H9 (cell line): ENCODE data around the gene SLC37A2. TPM values are rescaled to one million over a fixed set of nuclear protein-coding genes. Genes with fewer than 3 reads are reported as not detected.

Experiments used
- DNase-seq: peaks from one replicate; pipeline ENCODE4 v3.0.0-alpha.2; 2017
- H2AFZ ChIP-seq: one replicate; pipeline ENCODE4 v1.6.1; 2013; ENCODE audit warnings: mild to moderate bottlenecking, low read length, control low read depth, moderate library complexity
- H2AK5ac ChIP-seq: 2 replicates; pipeline ENCODE4 v1.6.1; 2013; ENCODE audit warnings: low read length, control low read depth, mixed read lengths; ENCODE audit not compliant: insufficient read length
- H2BK120ac ChIP-seq: one replicate; pipeline ENCODE4 v1.6.1; 2013; ENCODE audit warnings: low read depth, mild to moderate bottlenecking, low read length, control low read depth, inconsistent platforms; ENCODE audit not compliant: poor library complexity, severe bottlenecking
- H2BK12ac ChIP-seq: 2 replicates; pipeline ENCODE4 v1.6.1; 2013; ENCODE audit warnings: low read length, control low read depth, mixed read lengths, low read depth; ENCODE audit not compliant: insufficient read length
- H2BK15ac ChIP-seq: 2 replicates; pipeline ENCODE4 v1.6.1; 2013; ENCODE audit warnings: low read depth, low read length, control low read depth
- H2BK20ac ChIP-seq: one replicate; pipeline ENCODE4 v1.6.1; 2013; ENCODE audit warnings: low read depth, mild to moderate bottlenecking, low read length, control low read depth, inconsistent platforms; ENCODE audit not compliant: poor library complexity, severe bottlenecking
- H2BK5ac ChIP-seq: 2 replicates; pipeline ENCODE4 v1.6.1; 2013; ENCODE audit warnings: low read length, control low read depth, mixed read lengths; ENCODE audit not compliant: insufficient read length
- H3K14ac ChIP-seq: 2 replicates; pipeline ENCODE4 v1.6.1; 2013; ENCODE audit warnings: low read length, control low read depth; ENCODE audit not compliant: insufficient read depth
- H3K18ac ChIP-seq: 2 replicates; pipeline ENCODE4 v1.6.1; 2013; ENCODE audit warnings: low read depth, mild to moderate bottlenecking, mixed read lengths, low read length, control low read depth; ENCODE audit not compliant: insufficient read length
- H3K23ac ChIP-seq: 2 replicates; pipeline ENCODE4 v1.6.1; 2013; ENCODE audit warnings: low read length, control low read depth, mixed read lengths, low read depth; ENCODE audit not compliant: insufficient read length
- H3K23me2 ChIP-seq: 2 replicates; pipeline ENCODE4 v1.6.1; 2013; ENCODE audit warnings: low read depth, mild to moderate bottlenecking, mixed read lengths, low read length, control low read depth; ENCODE audit not compliant: insufficient read length, poor library complexity, severe bottlenecking
- H3K27ac ChIP-seq: 2 replicates; pipeline ENCODE4 v1.5.1; 2013; ENCODE audit warnings: low read length, control low read depth, mixed read lengths, low read depth; ENCODE audit not compliant: insufficient read length
- H3K27me3 ChIP-seq: 2 replicates; pipeline ENCODE4 v1.6.1; 2013; ENCODE audit warnings: low read length, control low read depth, inconsistent platforms; ENCODE audit not compliant: insufficient read depth
- H3K4ac ChIP-seq: 2 replicates; pipeline ENCODE4 v1.6.1; 2013; ENCODE audit warnings: low read depth, mild to moderate bottlenecking, control low read depth, inconsistent platforms, low read length, moderate library complexity
- H3K4me1 ChIP-seq: 2 replicates; pipeline ENCODE4 v1.6.1; 2013; ENCODE audit warnings: low read length, control low read depth, inconsistent platforms; ENCODE audit not compliant: insufficient read depth
- H3K4me2 ChIP-seq: 2 replicates; pipeline ENCODE4 v1.6.1; 2013; ENCODE audit warnings: low read length, control low read depth, mixed read lengths; ENCODE audit not compliant: insufficient read length, insufficient read depth
- H3K56ac ChIP-seq: 2 replicates; pipeline ENCODE4 v1.6.1; 2013; ENCODE audit warnings: low read depth, mild to moderate bottlenecking, mixed read lengths, low read length, control low read depth; ENCODE audit not compliant: insufficient read length
- H3K79me1 ChIP-seq: 2 replicates; pipeline ENCODE4 v1.6.1; 2013; ENCODE audit warnings: low read depth, mild to moderate bottlenecking, moderate library complexity, low read length, control low read depth, inconsistent platforms; ENCODE audit not compliant: insufficient read depth, poor library complexity, severe bottlenecking
- H3K79me2 ChIP-seq: 2 replicates; pipeline ENCODE4 v1.6.1; 2013; ENCODE audit warnings: low read length, control low read depth, inconsistent platforms; ENCODE audit not compliant: insufficient read depth
- H3K9ac ChIP-seq: 2 replicates; pipeline ENCODE4 v1.6.1; 2013; ENCODE audit warnings: low read length, control low read depth, mixed read lengths; ENCODE audit not compliant: insufficient read length; ENCODE audit errors: extremely low read depth
- H3K9me3 ChIP-seq: one replicate; pipeline ENCODE4 v1.6.1; 2013; ENCODE audit warnings: low read depth, low read length, inconsistent platforms; ENCODE audit not compliant: control insufficient read depth
- H3T11ph ChIP-seq: one replicate; pipeline ENCODE4 v1.6.1; 2013; ENCODE audit warnings: mild to moderate bottlenecking, low read length, control low read depth, inconsistent platforms
- H4K20me1 ChIP-seq: one replicate; pipeline ENCODE4 v1.6.1; 2013; ENCODE audit not compliant: control insufficient read depth, insufficient read length, insufficient read depth
- H4K5ac ChIP-seq: 2 replicates; pipeline ENCODE4 v1.6.1; 2013; ENCODE audit warnings: low read depth, mild to moderate bottlenecking, mixed read lengths, low read length, control low read depth; ENCODE audit not compliant: insufficient read length
- H4K8ac ChIP-seq: replicated peaks from 2 replicates; pipeline ENCODE4 v1.6.1; 2013; ENCODE audit warnings: low read length, control low read depth, mixed read lengths, low read depth; ENCODE audit not compliant: insufficient read length
- H4K91ac ChIP-seq: 2 replicates; pipeline ENCODE4 v1.6.1; 2013; ENCODE audit warnings: low read depth, mild to moderate bottlenecking, moderate library complexity, mixed read lengths, low read length, control low read depth; ENCODE audit not compliant: insufficient read length
- H3K27ac Mint-ChIP-seq, 3 experiments: 2 replicates in 2 of 3; 3 replicates in 1 of 3; pipeline ENCODE4 v1.8.0; 2020 to 2021; ENCODE audit warnings: mixed read lengths in 3 of 3, mild to moderate bottlenecking in 1 of 3, moderate library complexity in 1 of 3
- H3K27me3 Mint-ChIP-seq: 2 replicates; pipeline ENCODE4 v1.8.0; 2021; ENCODE audit warnings: low read depth, mild to moderate bottlenecking, moderate library complexity, mixed read lengths
- H3K36me3 Mint-ChIP-seq, 3 experiments: 2 replicates in 2 of 3; 3 replicates in 1 of 3; pipeline ENCODE4 v1.8.0; 2020 to 2021; ENCODE audit warnings: low read depth in 3 of 3, mixed read lengths in 3 of 3; ENCODE audit not compliant: insufficient read depth in 1 of 3
- H3K4me1 Mint-ChIP-seq, 2 experiments: 2 replicates each; pipeline ENCODE4 v1.8.0; 2020; ENCODE audit warnings: mixed read lengths in 2 of 2
- H3K4me3 Mint-ChIP-seq, 2 experiments: 2 replicates in 1 of 2; 3 replicates in 1 of 2; pipeline ENCODE4 v1.8.0; 2020 to 2021; ENCODE audit warnings: mild to moderate bottlenecking in 2 of 2, mixed read lengths in 2 of 2, moderate library complexity in 1 of 2
- H3K9me3 Mint-ChIP-seq, 2 experiments: 2 replicates in 1 of 2; 3 replicates in 1 of 2; pipeline ENCODE4 v1.8.0; 2020; ENCODE audit warnings: mild to moderate bottlenecking in 2 of 2, mixed read lengths in 2 of 2, moderate library complexity in 1 of 2
- WGBS: extraction: QIAGEN DNeasy Blood & Tissue Kit; methylation state at CpG from one replicate; pipeline ENCODE4 v1.1.7; 2013; ENCODE audit warnings: missing lambda C conversion rate, low lambda C conversion rate, mixed read lengths; ENCODE audit not compliant: insufficient read length; ENCODE audit errors: extremely low coverage; 5-methylcytosine and 5-hydroxymethylcytosine counted together
- long read RNA-seq: library from polyadenylated mRNA; unstranded; transcript quantifications from one replicate; pipeline ENCODE4 v2.0.0, GENCODE V29; 2020
- total RNA-seq: library from RNA; stranded (reverse); gene quantifications from 2 replicates; pipeline ENCODE4 v1.2.1, GENCODE V29; 2021
- TF ChIP-seq, protein P1 (sequence below): fragments of 200-600 bp; sonication (generic); conservative IDR thresholded peaks from 3 replicates; pipeline ENCODE4 v1.8.0; 2021; ENCODE audit warnings: antibody characterized with exemption, mild to moderate bottlenecking

The SLC37A2 gene
- total RNA-seq = 0.61 and 1.2 TPM in 2 replicates
- long read RNA-seq, partial matches to known transcripts = 0 of 3 reads
- long read RNA-seq, other reads (novel, unspliced or antisense) = 0 of 3 reads

DNA sequence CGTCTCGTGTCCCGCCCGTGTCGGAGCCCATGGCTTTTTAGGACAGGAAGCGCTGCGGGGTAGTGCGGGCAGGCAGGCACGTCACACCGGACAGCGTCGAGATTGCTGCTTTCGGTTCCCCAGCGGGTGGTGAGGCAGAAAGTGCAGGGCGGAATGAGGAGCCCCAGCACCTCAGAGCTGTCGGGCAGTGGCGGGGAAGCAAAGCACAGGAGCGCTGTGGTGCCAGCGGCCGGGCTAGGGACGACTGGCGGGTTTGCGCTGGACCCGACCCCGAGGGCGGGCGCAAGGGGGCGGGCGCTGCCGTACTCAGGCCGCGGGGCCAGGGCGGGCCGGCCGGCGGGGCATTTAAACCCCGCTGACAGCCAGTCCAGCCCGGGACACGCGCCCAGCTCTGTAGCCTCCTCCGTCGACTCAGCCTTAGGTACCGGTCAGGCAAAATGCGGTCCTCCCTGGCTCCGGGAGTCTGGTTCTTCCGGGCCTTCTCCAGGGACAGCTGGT, at the start of gene SLC37A2:
Gene SLC37A2 (plus strand): TSS at position 375 of the 498 bp plus-strand sequence. CDS start 63 bp downstream, at position 438.
- H3K4me2 ChIP-seq = peak within 1 kb of the TSS; percentile 78
- Mint-ChIP-seq H3K9me3 (no peaks in the 10 kb centered on the region), H3K27me3 (peaks cover 68% of the 10 kb centered on the region), H3K4me1 (peaks cover 8 to 9% of the 10 kb centered on the region in 2 experiments), H3K36me3 (no peaks in the 10 kb centered on the region), H3K27ac (no peak within 1 kb of the TSS), H3K4me3 (peak within 1 kb of the TSS; percentile 73 to 89)
- peaks cover 15% of the 10 kb centered on the region for H3K23me2 ChIP-seq
- peak within 1 kb of the TSS; percentile 60 for H2AFZ ChIP-seq
- DNase-seq = peak; percentile 71
- H3K79me1 ChIP-seq = no peaks in the 10 kb centered on the region
- no peak within 1 kb of the TSS for H4K8ac ChIP-seq
- H2BK12ac ChIP-seq = no peak within 1 kb of the TSS
- H2BK5ac ChIP-seq = no peak within 1 kb of the TSS
- no peak within 1 kb of the TSS for H3T11ph ChIP-seq
- H2BK15ac ChIP-seq = no peak within 1 kb of the TSS
- no peaks in the 10 kb centered on the region for H3K4me1 ChIP-seq
- H3K9ac ChIP-seq = no peak within 1 kb of the TSS
- no peak within 1 kb of the TSS for H4K5ac ChIP-seq
- no peak within 1 kb of the TSS for H2BK120ac ChIP-seq
- no peaks in the 10 kb centered on the region for H3K9me3 ChIP-seq
- no CpG with 5 or more reads among the region's 46 CpGs for WGBS
- H3K27ac ChIP-seq = no peak within 1 kb of the TSS
- no peak within 1 kb of the TSS for H3K4ac ChIP-seq
- H3K18ac ChIP-seq = no peak within 1 kb of the TSS
- no peak within 1 kb of the TSS for H3K23ac ChIP-seq
- peak within 1 kb of the TSS; percentile 54 for H3K14ac ChIP-seq
- no peak within 1 kb of the TSS for H2AK5ac ChIP-seq
- no peak within 1 kb of the TSS for H2BK20ac ChIP-seq
- no peaks in the 10 kb centered on the region for H4K20me1 ChIP-seq
- TF ChIP-seq, protein P1, sequence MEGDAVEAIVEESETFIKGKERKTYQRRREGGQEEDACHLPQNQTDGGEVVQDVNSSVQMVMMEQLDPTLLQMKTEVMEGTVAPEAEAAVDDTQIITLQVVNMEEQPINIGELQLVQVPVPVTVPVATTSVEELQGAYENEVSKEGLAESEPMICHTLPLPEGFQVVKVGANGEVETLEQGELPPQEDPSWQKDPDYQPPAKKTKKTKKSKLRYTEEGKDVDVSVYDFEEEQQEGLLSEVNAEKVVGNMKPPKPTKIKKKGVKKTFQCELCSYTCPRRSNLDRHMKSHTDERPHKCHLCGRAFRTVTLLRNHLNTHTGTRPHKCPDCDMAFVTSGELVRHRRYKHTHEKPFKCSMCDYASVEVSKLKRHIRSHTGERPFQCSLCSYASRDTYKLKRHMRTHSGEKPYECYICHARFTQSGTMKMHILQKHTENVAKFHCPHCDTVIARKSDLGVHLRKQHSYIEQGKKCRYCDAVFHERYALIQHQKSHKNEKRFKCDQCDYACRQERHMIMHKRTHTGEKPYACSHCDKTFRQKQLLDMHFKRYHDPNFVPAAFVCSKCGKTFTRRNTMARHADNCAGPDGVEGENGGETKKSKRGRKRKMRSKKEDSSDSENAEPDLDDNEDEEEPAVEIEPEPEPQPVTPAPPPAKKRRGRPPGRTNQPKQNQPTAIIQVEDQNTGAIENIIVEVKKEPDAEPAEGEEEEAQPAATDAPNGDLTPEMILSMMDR = peak; percentile 45
- H4K91ac ChIP-seq = no peak within 1 kb of the TSS
- peaks cover 9% of the 10 kb centered on the region for H3K27me3 ChIP-seq
- H3K79me2 ChIP-seq = no peaks in the 10 kb centered on the region
- no peak within 1 kb of the TSS for H3K56ac ChIP-seq
